Superior temporal gyrus (tissue), 1 donor: ENCODE data around the gene DDX17.

Experiments used
- DNase-seq: peaks from one replicate; pipeline ENCODE4 v3.0.0-alpha.2; 2016; ENCODE audit errors: extremely low spot score

DDX17 gene

DNA sequence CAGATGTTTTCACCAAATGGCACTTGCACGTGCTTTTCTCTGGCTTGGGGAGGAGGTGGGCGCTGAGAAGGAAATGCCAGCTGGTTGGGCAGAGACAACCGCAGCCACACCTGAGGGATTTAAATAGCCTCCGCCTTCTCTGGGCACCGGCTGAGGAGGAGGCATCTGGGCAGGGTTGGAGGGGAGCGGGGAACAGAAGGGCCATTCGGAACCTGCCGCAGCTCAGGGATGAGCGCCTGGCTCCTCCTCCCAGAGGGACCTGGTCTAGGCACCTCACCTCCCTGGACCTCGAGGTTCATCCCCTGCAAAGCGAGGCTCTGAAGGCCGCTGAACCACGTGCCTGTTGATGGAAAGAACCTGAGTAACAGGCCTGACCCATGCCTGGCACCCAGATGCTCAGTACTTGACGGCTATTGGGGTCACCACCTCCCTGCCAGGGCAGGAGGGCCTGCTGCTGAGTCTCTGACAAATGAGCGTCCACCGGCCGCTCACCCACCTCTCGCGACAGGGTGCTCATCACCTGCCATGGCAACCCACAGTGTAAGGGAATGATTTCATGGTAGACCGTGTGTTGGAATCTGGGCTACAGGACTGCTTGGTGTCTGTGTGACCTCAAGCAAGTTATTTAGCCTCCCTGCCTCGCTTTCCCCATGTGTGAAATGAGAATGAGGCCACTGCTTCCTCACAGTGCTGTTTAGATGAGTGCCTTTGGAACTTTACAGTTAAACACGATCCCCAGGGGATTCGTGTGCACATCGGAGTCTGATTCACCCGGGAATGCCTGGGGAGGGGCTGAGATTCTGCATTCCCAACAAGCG, 40.2 kb downstream of the DDX17 start:
- DNase-seq = no peak

GRCh38 chr22:38464992-38465672, 41.0 kb downstream of the DDX17 start:
- no peak for DNase-seq

GRCh38 chr22:38462960-38463784, 42.9 kb downstream of the DDX17 start:
- DNase-seq = no peak

GRCh38 chr22:38461414-38462081, 44.6 kb downstream of the DDX17 start:
- peak; percentile 83 for DNase-seq

GRCh38 chr22:38461057-38461413, 45.1 kb downstream of the DDX17 start:
- DNase-seq = no peak

- no peak for DNase-seq
Observed at GRCh38 chr22:38460426-38460840, 45.7 kb downstream of the DDX17 start.

- no peak for DNase-seq
Observed at GRCh38 chr22:38456841-38457699, 49.0 kb downstream of the DDX17 start.

GRCh38 chr22:38456272-38456835, 49.8 kb downstream of the DDX17 start:
- DNase-seq = no peak

DNA sequence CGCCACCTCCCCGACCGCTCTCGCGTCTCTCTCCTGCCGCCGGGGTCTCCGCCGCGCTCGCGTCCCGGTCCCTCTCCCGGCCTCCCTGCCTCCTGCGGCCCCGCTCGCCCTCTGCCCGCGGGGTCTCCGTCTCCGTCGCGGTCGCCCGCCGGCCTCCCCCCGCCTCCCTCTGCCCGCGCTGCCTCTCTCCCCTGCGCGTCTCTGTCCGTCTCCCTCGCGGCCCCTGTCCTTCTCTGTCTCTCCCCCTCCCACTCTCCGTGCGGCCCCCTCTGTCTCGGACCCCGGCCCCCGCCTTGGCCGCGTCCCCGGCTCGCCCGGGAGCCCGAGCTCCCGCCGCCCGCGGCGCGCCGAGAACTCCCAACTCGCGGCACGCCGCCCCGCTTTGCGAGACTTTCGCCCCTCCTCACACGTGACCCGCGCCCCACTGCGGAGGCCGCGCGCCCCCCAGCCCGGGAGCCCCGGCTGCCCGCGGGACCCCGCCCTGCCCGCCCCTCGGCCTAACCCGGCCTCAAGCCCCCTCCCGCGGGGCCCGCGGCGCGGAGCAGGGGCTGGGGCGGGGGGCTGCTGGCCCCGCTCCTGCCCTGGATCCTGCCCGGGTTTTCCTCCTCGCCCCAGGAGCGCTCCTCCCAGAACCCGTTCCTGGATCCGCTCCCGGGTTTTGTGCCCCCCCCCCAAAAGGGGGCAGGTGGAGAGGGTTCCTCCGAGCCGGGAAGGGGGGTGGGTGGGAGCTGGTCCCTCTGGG, 50.4 kb downstream of the DDX17 start:
- DNase-seq = no peak

DNA sequence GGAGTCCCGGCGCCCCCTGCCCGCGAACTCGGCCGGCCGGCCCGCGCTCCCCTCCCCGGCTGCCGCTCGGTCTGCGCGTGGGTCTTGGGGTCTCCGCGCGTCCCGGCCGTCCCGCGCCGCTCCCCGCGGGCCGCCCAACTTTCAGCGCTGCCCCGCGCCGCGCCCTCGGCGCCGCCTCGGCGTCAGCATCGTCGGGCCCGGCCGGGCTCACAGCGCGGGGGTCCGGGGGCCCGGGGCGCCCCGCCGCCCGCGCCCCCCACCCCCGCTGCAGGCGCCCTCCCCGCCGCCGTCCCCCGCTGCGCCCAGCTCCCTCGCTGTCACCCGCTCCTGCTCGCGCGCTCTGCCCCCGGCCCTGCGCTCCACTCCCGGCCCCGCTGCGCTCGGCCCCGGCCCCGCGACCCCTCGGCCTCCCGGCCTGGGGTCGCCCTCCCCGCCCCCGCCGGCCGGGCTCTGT, 51.0 kb downstream of the DDX17 start, which contains the start of gene KCNJ4:
Gene KCNJ4 (minus strand): TSS at position 124 of the 454 bp plus-strand sequence. CDS start 27,067 bp downstream, outside the sequence.
- no peak for DNase-seq

DNA sequence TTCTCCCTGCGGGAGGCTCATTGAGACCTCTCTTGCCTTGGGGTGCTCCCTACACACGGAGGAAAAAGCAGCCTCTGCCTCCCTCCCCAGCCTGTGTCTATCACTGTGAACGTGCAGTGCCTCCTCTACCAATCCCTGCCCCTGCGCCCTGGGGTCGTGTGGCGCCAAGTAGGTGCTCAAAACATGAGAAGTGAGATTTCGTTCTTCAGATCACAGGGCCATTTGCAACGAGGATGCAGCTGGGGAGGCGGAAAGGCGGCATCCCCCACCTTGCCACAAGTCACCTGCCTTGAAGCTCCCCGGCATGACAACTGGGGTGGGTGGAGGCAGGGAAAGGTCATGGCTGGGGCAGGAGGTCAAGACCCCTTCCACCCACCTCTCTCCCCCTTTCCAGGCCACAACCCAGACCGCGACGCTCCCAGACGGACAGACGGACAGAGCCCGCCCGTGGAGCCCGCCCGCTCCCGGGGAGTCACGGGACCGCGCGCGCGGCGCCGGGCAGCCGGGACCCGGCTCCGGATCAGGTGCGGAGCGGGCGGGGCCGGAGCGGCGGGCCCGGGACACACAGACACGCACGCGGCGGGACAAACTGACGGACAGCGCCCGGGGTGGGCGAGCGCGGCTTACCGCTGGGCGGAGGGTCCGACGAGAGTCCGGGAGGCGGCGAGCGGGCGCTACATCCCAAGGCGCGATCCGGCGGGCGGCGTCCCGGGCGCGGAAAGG, 51.6 kb downstream of the DDX17 start:
- no peak for DNase-seq

GRCh38 chr22:38453996-38454352, 52.1 kb downstream of the DDX17 start:
- no peak for DNase-seq

DNA sequence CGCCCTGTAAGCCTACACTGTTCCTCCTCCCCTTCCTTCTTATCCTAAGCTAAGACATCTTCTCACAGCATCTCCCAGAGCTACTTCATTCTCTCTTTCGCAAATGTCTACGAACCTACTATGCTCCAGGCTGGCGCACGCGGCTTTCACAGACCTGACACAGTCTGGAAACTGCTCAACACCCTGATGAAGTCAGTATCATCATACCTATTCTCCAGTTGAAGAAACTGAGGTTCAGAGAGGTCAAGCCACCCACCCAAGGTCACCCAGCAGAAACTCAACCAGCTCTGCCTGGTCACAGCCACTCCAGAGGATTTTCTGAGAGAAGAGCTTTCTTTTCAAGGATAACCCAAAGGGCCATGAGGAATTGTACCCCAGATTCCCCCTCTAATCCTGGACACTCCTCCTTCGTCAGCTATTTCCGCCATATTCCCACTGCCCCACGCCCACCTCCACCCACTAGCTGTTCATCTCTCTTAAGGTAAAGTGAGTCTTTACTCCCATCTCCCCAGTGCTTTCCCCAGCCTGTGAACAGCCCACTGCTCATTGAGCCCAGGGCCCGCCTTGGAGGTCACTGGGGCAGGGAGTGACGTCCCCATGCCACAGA, 52.9 kb downstream of the DDX17 start:
- no peak for DNase-seq

DNA sequence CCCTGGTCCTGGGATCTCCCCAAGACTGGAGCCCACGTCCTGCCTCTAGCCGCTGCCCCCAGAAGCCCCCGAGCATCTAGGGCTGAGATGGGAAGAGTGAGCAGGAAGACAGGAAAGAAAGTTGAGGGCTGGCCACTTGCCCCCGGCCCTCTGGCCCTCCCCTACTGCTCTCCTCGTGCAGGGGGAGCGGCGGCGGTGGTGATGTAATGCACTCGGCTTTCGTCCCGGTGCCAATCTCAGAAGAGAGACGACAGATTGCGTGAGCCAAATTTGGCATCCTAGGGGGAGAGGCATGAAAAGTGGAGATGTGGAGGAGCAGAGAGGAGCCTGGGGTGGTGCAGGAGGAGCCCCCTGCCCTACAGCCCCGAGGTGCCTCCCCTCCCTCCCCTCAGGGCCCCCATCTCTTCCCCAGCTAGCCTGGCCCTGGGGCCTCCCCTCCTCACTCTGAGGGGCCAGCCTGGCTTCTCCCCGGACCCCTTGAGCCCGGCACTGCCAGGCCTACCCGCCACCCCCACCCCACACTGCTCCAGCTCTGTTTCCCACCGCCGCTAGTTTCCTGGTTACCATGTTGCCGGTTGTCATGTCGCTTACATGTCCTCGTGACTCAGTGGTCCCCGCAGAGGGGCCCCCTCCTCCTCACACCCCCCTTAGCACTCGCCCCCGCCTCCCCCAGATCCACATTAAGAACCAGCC, 53.6 kb downstream of the DDX17 start:
- DNase-seq = peak; percentile 69

DNA sequence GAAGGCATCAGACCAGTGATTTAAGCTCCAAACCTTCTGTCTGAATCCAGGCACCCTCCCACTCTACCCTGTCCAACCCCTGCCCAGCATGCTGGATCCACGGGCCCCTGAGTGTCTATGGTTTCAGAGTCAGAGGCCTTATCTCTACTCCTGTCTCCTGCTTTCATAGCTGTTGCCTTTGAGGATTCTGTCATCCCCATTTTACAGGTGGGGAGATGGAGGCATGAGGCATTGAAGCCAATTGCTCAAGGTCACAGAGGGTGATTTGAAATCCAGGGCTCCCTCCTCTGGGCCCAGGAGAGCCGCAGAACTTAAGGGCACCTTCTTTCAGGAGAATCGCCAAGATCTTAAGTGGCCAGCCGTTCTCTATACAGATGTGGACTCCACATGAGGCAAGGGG, 54.2 kb downstream of the DDX17 start:
- no peak for DNase-seq

- no peak for DNase-seq
Observed at GRCh38 chr22:38451404-38451803, 54.7 kb downstream of the DDX17 start.

DNA sequence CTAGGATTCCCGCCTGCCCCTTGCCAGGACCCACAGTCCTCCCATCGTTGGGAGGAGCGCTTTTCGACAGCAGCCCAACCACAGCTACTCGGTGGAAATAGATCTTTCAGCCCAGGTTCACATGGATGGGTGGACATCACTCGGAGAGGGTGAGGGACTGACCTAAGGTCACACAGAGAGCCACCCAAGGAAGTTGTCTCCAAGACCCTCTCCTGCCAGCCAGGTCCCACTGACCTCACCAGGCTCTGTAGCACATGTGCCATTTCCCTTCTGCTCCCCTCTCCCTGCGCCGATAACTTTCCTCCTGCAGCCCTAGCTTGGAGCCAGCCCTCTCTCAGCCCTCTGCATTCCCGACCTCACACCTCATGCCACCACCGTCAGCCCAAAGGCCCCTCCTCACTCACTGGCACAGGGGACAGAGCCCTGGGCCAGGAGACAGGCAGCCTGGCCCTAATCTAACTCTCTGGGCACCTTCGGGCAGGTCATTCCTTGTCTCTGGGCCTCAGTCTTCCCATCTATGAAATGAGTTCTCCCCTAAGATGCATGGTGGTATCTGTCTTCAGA, 55.8 kb downstream of the DDX17 start:
- no peak for DNase-seq

- no peak for DNase-seq
Observed at GRCh38 chr22:38449776-38450175, 56.3 kb downstream of the DDX17 start.
